Measurements from ENCODE around the gene IFT57. TPM values are rescaled to one million over a fixed set of nuclear protein-coding genes. Genes with fewer than 3 reads are reported as not detected.

The IFT57 gene
- polyA plus RNA-seq, 1 donor from 2014 or later = 70.7 TPM

DNA sequence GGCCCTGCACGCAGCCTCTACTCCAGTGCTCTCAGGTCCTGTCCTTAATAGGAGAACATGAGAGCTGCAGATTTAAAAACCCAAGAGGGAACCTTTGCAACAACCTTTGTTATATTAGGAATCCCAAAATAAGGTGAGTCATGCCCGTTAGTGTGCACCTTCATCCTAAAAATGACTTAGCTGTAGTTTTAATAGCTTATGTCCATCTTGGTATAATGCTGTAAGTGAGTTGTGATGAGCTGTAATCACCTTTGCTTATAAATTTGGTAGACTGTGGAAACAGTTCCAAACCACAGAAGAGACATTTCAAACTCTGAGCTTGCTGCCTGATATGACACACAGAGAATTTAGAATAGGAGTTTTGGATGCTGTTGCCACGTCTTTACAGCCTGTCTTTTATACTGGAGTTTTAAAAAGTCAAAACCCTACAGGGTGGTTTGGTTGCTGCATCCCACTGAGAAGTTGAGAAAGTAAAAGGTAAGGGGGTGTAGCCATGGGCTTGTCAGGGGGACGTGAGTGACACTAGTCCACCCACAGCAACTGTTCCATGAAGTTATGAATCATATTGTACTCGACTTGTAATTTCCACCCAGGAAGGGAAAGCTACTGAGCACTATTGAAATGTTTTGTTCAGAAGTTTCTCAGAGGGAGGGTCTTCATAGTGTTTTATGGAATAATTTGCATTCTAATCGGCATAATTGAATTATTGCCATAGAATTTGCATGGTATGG is 104.0 kb downstream of the IFT57 start:
- no peaks in the 10 kb centered on the region for H3K9me3 ChIP-seq (ENCODE audit: low read length)
- H3K9me2 ChIP-seq (ENCODE audit: insufficient read depth, low read length) = no peaks in the 10 kb centered on the region
- H3K27ac ChIP-seq (ENCODE audit: low read length) = no peak overlapping the region

DNA sequence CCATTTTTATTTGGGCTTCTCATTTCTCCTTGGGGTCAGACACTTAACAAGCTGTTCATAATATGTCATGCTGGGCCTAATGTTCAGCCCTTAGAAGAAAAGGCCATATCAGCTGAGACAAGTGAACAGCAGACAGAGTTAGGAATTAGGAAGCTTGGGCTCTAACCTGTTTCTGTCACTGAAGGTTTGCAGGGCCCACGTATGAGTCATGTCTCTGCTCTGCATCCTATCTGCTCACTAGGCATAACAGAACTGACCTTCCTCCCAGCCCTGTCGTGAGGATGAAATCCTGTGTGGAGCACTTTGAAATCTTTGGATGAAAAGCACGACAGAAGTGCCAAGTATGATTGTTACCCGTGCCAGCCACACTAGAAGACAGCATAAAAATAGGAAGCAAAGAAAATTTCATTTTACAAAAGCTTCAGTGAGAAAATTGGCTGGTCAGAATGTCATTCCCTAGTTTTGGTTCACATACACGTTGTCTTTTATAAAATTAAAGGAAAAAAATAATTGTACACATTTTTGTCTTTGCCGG is 104.9 kb downstream of the IFT57 start:
- H3K9me2 ChIP-seq (ENCODE audit: insufficient read depth, low read length) = no peaks in the 10 kb centered on the region
- no peak overlapping the region for H2AFZ ChIP-seq (ENCODE audit: low read depth, low read length)
- no peaks in the 10 kb centered on the region for H3K9me3 ChIP-seq (ENCODE audit: low read length)
- no peak overlapping the region for H3K9ac ChIP-seq (ENCODE audit: low read length)
- H3K27me3 ChIP-seq (ENCODE audit: insufficient read depth, low read depth, low read length) = no peaks in the 10 kb centered on the region
- H3F3A ChIP-seq (ENCODE audit: insufficient read depth, low read length, poor library complexity, severe bottlenecking) = no peaks in the 10 kb centered on the region
- H3K27ac ChIP-seq (ENCODE audit: low read length) = no peak overlapping the region
- H3K36me3 ChIP-seq (ENCODE audit: insufficient read depth, low read length) = no peaks in the 10 kb centered on the region
- TF ChIP-seq POLR2AphosphoS5 (IDR thresholded peaks at IDR 0.05) (no peak), TAF1 (IDR thresholded peaks at IDR 0.05; ENCODE audit: low read depth) (no peak), MXI1 (conservative IDR thresholded peaks at IDR 0.05; ENCODE audit: poor library complexity, severe bottlenecking) (no peak), SMC3 (conservative IDR thresholded peaks at IDR 0.05; ENCODE audit: poor library complexity) (no peak), RAD21 (conservative IDR thresholded peaks at IDR 0.05) (no peak), EZH2 (IDR thresholded peaks at IDR 0.05; ENCODE audit: borderline replicate concordance, insufficient read depth, low read length, poor library complexity, severe bottlenecking) (no peak), EP300 (conservative IDR thresholded peaks at IDR 0.05; ENCODE audit: poor library complexity, severe bottlenecking) (no peak)
- TF ChIP-seq, protein P1, sequence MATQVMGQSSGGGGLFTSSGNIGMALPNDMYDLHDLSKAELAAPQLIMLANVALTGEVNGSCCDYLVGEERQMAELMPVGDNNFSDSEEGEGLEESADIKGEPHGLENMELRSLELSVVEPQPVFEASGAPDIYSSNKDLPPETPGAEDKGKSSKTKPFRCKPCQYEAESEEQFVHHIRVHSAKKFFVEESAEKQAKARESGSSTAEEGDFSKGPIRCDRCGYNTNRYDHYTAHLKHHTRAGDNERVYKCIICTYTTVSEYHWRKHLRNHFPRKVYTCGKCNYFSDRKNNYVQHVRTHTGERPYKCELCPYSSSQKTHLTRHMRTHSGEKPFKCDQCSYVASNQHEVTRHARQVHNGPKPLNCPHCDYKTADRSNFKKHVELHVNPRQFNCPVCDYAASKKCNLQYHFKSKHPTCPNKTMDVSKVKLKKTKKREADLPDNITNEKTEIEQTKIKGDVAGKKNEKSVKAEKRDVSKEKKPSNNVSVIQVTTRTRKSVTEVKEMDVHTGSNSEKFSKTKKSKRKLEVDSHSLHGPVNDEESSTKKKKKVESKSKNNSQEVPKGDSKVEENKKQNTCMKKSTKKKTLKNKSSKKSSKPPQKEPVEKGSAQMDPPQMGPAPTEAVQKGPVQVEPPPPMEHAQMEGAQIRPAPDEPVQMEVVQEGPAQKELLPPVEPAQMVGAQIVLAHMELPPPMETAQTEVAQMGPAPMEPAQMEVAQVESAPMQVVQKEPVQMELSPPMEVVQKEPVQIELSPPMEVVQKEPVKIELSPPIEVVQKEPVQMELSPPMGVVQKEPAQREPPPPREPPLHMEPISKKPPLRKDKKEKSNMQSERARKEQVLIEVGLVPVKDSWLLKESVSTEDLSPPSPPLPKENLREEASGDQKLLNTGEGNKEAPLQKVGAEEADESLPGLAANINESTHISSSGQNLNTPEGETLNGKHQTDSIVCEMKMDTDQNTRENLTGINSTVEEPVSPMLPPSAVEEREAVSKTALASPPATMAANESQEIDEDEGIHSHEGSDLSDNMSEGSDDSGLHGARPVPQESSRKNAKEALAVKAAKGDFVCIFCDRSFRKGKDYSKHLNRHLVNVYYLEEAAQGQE (IDR thresholded peaks at IDR 0.05; ENCODE audit: borderline replicate concordance) = no peak
- TF ChIP-seq, protein P2, sequence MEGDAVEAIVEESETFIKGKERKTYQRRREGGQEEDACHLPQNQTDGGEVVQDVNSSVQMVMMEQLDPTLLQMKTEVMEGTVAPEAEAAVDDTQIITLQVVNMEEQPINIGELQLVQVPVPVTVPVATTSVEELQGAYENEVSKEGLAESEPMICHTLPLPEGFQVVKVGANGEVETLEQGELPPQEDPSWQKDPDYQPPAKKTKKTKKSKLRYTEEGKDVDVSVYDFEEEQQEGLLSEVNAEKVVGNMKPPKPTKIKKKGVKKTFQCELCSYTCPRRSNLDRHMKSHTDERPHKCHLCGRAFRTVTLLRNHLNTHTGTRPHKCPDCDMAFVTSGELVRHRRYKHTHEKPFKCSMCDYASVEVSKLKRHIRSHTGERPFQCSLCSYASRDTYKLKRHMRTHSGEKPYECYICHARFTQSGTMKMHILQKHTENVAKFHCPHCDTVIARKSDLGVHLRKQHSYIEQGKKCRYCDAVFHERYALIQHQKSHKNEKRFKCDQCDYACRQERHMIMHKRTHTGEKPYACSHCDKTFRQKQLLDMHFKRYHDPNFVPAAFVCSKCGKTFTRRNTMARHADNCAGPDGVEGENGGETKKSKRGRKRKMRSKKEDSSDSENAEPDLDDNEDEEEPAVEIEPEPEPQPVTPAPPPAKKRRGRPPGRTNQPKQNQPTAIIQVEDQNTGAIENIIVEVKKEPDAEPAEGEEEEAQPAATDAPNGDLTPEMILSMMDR (IDR thresholded peaks at IDR 0.05; ENCODE audit: poor library complexity, severe bottlenecking) = no peak
- H3K4me3 ChIP-seq (ENCODE audit: low read length) = no peak overlapping the region
- no peaks in the 10 kb centered on the region for H4K20me1 ChIP-seq (ENCODE audit: insufficient read depth)
- no peaks in the 10 kb centered on the region for H3K79me2 ChIP-seq (replicated peaks; ENCODE audit: insufficient read depth, low read length)
- H3K4me2 ChIP-seq (ENCODE audit: low read length) = no peak overlapping the region

More for the DNA sequence above, 104.0 kb downstream of the IFT57 start:
- no peak overlapping the region for H3K9ac ChIP-seq (ENCODE audit: low read length)
- H3K27me3 ChIP-seq (ENCODE audit: insufficient read depth, low read depth, low read length) = no peaks in the 10 kb centered on the region
- no peak overlapping the region for H3K4me3 ChIP-seq (ENCODE audit: low read length)
- H3K4me2 ChIP-seq (ENCODE audit: low read length) = no peak overlapping the region
- H2AFZ ChIP-seq (ENCODE audit: low read depth, low read length) = no peak overlapping the region
- H3K36me3 ChIP-seq (ENCODE audit: insufficient read depth, low read length) = no peaks in the 10 kb centered on the region
- H4K20me1 ChIP-seq (ENCODE audit: insufficient read depth) = no peaks in the 10 kb centered on the region
- no peaks in the 10 kb centered on the region for H3F3A ChIP-seq (ENCODE audit: insufficient read depth, low read length, poor library complexity, severe bottlenecking)
- H3K79me2 ChIP-seq (replicated peaks; ENCODE audit: insufficient read depth, low read length) = no peaks in the 10 kb centered on the region
- no peak for TF ChIP-seq EZH2 (IDR thresholded peaks at IDR 0.05; ENCODE audit: borderline replicate concordance, insufficient read depth, low read length, poor library complexity, severe bottlenecking)

Measured in neural cell (in vitro differentiated cells).